IMR-90 (cell line): Measurements from ENCODE around the gene ALDOA. TPM values are rescaled to one million over a fixed set of nuclear protein-coding genes. Genes with fewer than 3 reads are reported as not detected.

ENCODE experiments used
- ATAC-seq: fragments of 200-7000 bp; cut with Tn5 transposase; 2 replicates; pipeline ENCODE4 v1.9.1; 2020; ENCODE audit warnings: low read depth, mild to moderate bottlenecking, moderate library complexity
- BruUV-seq: library from RNA; stranded (reverse); fragments of 400-500 nt; replicated peaks from 2 replicates; lab custom pipeline; 2021; lab: Mats Ljungman, UMichigan
- CTCF ChIA-PET: fragments of 300-600 bp; formaldehyde crosslinking; extraction: SDS; loops from one replicate; lab custom pipeline; 2021; ENCODE audit warnings: antibody characterized with exemption; lab: Yijun Ruan, JAX
- POLR2A ChIA-PET: fragments of 300-600 bp; sonication (Branson Sonifier 250); formaldehyde crosslinking; loops from one replicate; lab custom pipeline; 2022; ENCODE audit warnings: antibody characterized with exemption; ENCODE audit not compliant: unreplicated experiment; lab: Charles Lee
- DNase-seq: peaks from one replicate; pipeline ENCODE4 v3.0.0; 2013
- H2AFZ ChIP-seq: replicated peaks from 2 replicates; pipeline ENCODE3; 2013; ENCODE audit warnings: low read length, mild to moderate bottlenecking; ENCODE audit not compliant: poor library complexity
- H2AK5ac ChIP-seq: 2 replicates; pipeline ENCODE4 v1.6.1; 2013; ENCODE audit warnings: low read depth, low read length, inconsistent platforms
- H2AK9ac ChIP-seq: replicated peaks from 2 replicates; pipeline ENCODE3; 2013; ENCODE audit warnings: mild to moderate bottlenecking, low read depth, low read length, moderate library complexity; ENCODE audit not compliant: poor library complexity
- H2BK120ac ChIP-seq: 2 replicates; pipeline ENCODE4 v1.6.1; 2013; ENCODE audit warnings: low read depth, low read length, inconsistent platforms
- H2BK15ac ChIP-seq: 3 replicates; pipeline ENCODE4 v1.6.1; 2013; ENCODE audit warnings: low read depth, low read length, inconsistent platforms
- H2BK20ac ChIP-seq: 2 replicates; pipeline ENCODE4 v1.6.1; 2013; ENCODE audit warnings: low read depth, mild to moderate bottlenecking, inconsistent platforms, low read length, moderate library complexity
- H2BK5ac ChIP-seq: 2 replicates; pipeline ENCODE4 v1.6.1; 2013; ENCODE audit warnings: mild to moderate bottlenecking, low read depth, low read length, inconsistent platforms; ENCODE audit not compliant: poor library complexity, severe bottlenecking
- H3K14ac ChIP-seq: replicated peaks from 2 replicates; pipeline ENCODE4 v1.6.1; 2013; ENCODE audit warnings: low read depth, low read length, inconsistent platforms
- H3K18ac ChIP-seq: 2 replicates; pipeline ENCODE4 v1.6.1; 2013; ENCODE audit warnings: low read depth, low read length, control low read depth
- H3K23ac ChIP-seq: 2 replicates; pipeline ENCODE4 v1.6.1; 2013; ENCODE audit warnings: low read depth, low read length, inconsistent platforms
- H3K27ac ChIP-seq: 2 replicates; pipeline ENCODE4 v1.5.1; 2013; ENCODE audit warnings: mild to moderate bottlenecking, control low read depth, low read length; ENCODE audit not compliant: insufficient read depth
- H3K27me3 ChIP-seq: 2 replicates; pipeline ENCODE4 v1.6.1; 2013; ENCODE audit warnings: low read length; ENCODE audit not compliant: control insufficient read depth, insufficient read depth
- H3K36me3 ChIP-seq: 2 replicates; pipeline ENCODE4 v1.6.1; 2013; ENCODE audit warnings: low read length, mixed read lengths; ENCODE audit not compliant: control insufficient read depth, insufficient read depth
- H3K4ac ChIP-seq: 2 replicates; pipeline ENCODE4 v1.6.1; 2013; ENCODE audit warnings: low read depth, low read length, inconsistent platforms
- H3K4me1 ChIP-seq: 2 replicates; pipeline ENCODE4 v1.6.1; 2013; ENCODE audit warnings: low read length, mixed read lengths; ENCODE audit not compliant: control insufficient read depth, insufficient read depth
- H3K4me2 ChIP-seq: 2 replicates; pipeline ENCODE4 v1.6.1; 2013; ENCODE audit warnings: low read depth, mild to moderate bottlenecking, control low read depth, low read length, moderate library complexity
- H3K4me3 ChIP-seq: 2 replicates; pipeline ENCODE4 v1.5.1; 2013; ENCODE audit warnings: low read depth, mild to moderate bottlenecking, control low read depth, low read length, moderate library complexity; ENCODE audit not compliant: insufficient read depth
- H3K56ac ChIP-seq: 2 replicates; pipeline ENCODE4 v1.6.1; 2013; ENCODE audit warnings: low read length, inconsistent platforms; ENCODE audit not compliant: insufficient read depth; ENCODE audit errors: extremely low read depth
- H3K79me1 ChIP-seq, 2 experiments: 2 replicates each; pipeline ENCODE4 v1.6.1; 2013; ENCODE audit warnings: low read length in 2 of 2, inconsistent platforms in 1 of 2, low read depth in 1 of 2
- H3K9ac ChIP-seq: 2 replicates; pipeline ENCODE4 v1.6.1; 2013; ENCODE audit warnings: low read depth, low read length, control low read depth
- H3K9me1 ChIP-seq: 2 replicates; pipeline ENCODE4 v1.6.1; 2013; ENCODE audit warnings: low read length, inconsistent platforms; ENCODE audit not compliant: insufficient read depth
- H3K9me3 ChIP-seq: 2 replicates; pipeline ENCODE4 v1.6.1; 2013; ENCODE audit warnings: low read length; ENCODE audit not compliant: control insufficient read depth, insufficient read depth
- H4K20me1 ChIP-seq: 2 replicates; pipeline ENCODE4 v1.6.1; 2013; ENCODE audit warnings: low read length, inconsistent platforms; ENCODE audit not compliant: insufficient read depth
- H4K5ac ChIP-seq: 2 replicates; pipeline ENCODE4 v1.6.1; 2013; ENCODE audit warnings: mild to moderate bottlenecking, low read depth, low read length, control low read depth
- H4K8ac ChIP-seq, 2 experiments: 2 replicates each; pipeline ENCODE4 v1.6.1; 2013; ENCODE audit warnings: low read depth in 2 of 2, low read length in 2 of 2, control low read depth in 1 of 2, inconsistent platforms in 1 of 2
- H4K91ac ChIP-seq: 2 replicates; pipeline ENCODE4 v1.6.1; 2013; ENCODE audit warnings: low read depth, low read length, inconsistent platforms; ENCODE audit not compliant: insufficient read depth
- BHLHE40 ChIP-seq: fragments of 150-350 bp; IDR thresholded peaks from 2 replicates; pipeline ENCODE4 v1.6.1; 2016; ENCODE audit warnings: mild to moderate bottlenecking, low read depth, low read length
- CHD1 ChIP-seq: IDR thresholded peaks from 2 replicates; pipeline ENCODE4 v1.6.1; 2012; ENCODE audit warnings: low read depth, low read length, improper control_type of control experiment
- MXI1 ChIP-seq: IDR thresholded peaks from 2 replicates; pipeline ENCODE4 v1.6.1; 2012; ENCODE audit warnings: low read depth, mild to moderate bottlenecking, low read length, moderate library complexity, borderline replicate concordance
- WGBS, 2 experiments: methylation state at CpG; one replicate each; pipeline versions ENCODE4 v1.1.5 to v1.1.7; 2013; ENCODE audit warnings: missing lambda C conversion rate in 2 of 2; ENCODE audit not compliant: insufficient read length in 1 of 2; ENCODE audit errors: extremely low coverage in 2 of 2; 5-methylcytosine and 5-hydroxymethylcytosine counted together
- dilution Hi-C: fragments of 300-500 bp; cut with HindIII; formaldehyde crosslinking; loops from one replicate; pipeline ENCODE4 v1.14.3; 2018; ENCODE audit warnings: low sequenced_read_pairs; ENCODE audit not compliant: unreplicated experiment
- in situ Hi-C: fragments of 300-500 bp; cut with MboI; formaldehyde crosslinking; loops from 3 replicates; pipeline ENCODE4 v1.14.3; 2019; ENCODE audit warnings: low sequenced_read_pairs, inconsistent platforms, mixed read lengths
- intact Hi-C: fragments of 100-400 bp; cut with micrococcal nuclease; formaldehyde crosslinking; loops from 2 replicates; pipeline ENCODE4 v1.10.0; 2022
- polyA plus RNA-seq, 3 experiments: library from polyadenylated mRNA; depleted of rRNA; stranded (reverse); fragments of >200 nt; gene quantifications; 2 replicates each; pipeline ENCODE4 v1.2.3, GENCODE V29; 2012; ENCODE audit warnings: low replicate concordance in 1 of 3
- total RNA-seq: library from RNA; depleted of rRNA; stranded (reverse); fragments of >200 nt; gene quantifications from 2 replicates; pipeline ENCODE4 v1.2.3, GENCODE V29; 2012
- TF ChIP-seq, protein P1 (sequence below): fragments of 150-350 bp; IDR thresholded peaks from 2 replicates; pipeline ENCODE4 v1.6.1; 2016; ENCODE audit warnings: low read depth, mild to moderate bottlenecking, low read length, moderate library complexity, borderline replicate concordance
- TF ChIP-seq, protein P2 (sequence below): conservative IDR thresholded peaks from 2 replicates; pipeline ENCODE4 v1.5.1; 2012; ENCODE audit warnings: mild to moderate bottlenecking, low read depth, low read length, improper control_type of control experiment

ALDOA gene
- total and polyA plus RNA-seq, 2 of the 4 experiments (the other 2 are of a cell fraction), result 1,697 to 1,990 TPM

DNA sequence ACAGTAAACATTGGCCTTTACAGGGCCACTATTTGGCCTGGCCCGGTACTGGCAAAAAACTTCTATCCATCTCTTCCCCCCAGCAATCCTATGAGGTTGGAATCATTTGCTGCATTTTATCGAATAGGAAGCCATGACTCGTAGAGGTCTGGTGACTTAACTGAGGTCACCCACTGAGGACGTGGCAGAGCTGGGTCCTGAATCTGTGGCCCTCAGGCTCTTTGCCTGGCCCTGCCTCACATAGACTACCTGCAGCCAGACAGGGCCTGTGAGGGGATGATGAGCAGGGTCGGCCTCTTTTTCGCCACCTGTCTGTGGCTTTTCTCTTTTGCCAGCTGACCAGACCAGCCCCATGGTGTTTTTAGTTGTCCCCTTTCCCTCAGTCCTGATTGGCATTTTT is 12.1 kb downstream of the ALDOA start:
- Histone ChIP-seq H4K91ac (peak overlapping the region; percentile 55; the same call in 1 of the 2 replicates), H2BK120ac (no peak overlapping the region; the same call in 1 of the 2 replicates), H2AK5ac (peak overlapping the region; percentile 31; the same call in 1 of the 2 replicates), H3K56ac (no peak overlapping the region; the same call in 1 of the 2 replicates), H3K79me1 (peaks cover 34 to 55% of the 10 kb centered on the region in 2 experiments), H3K9me3 (no peaks in the 10 kb centered on the region), H2BK5ac (peak overlapping the region; percentile 22), H3K18ac (no peak overlapping the region), H3K4me1 (peaks cover 11% of the 10 kb centered on the region), H3K36me3 (peaks cover 45% of the 10 kb centered on the region), H3K9me1 (no peaks in the 10 kb centered on the region), H3K4me2 (peak overlapping the region; percentile 99), H2AK9ac (peak overlapping the region; percentile 66), H4K5ac (no peak overlapping the region; the same call in 1 of the 2 replicates), H3K23ac (peak overlapping the region; percentile 80; the same call in 1 of the 2 replicates), H3K4me3 (0 out of 2 replicates have a peak overlapping the region, but pooled peaks have one; percentile 17), H2BK15ac (no peak overlapping the region), H4K8ac (peak overlapping the region in 1 of 2 experiments; percentile 11; a peak in 1 of 4 replicates), H2BK20ac (no peak overlapping the region), H2AFZ (no peak overlapping the region), H3K14ac (0 out of 2 replicates have a peak overlapping the region, but pooled peaks have one; percentile 18), H3K9ac (peak overlapping the region; percentile 3), H3K4ac (peak overlapping the region; percentile 13; the same call in 1 of the 2 replicates), H4K20me1 (peaks cover 39% of the 10 kb centered on the region), H3K27me3 (no peaks in the 10 kb centered on the region), H3K27ac (peak overlapping the region; percentile 33)
- ATAC-seq, result no peak
- dilution Hi-C loops (no loop called here), in situ Hi-C loops (loop anchor here (10.0 kb wide), 1 partner anchor 327 kb away; the partner anchor contains the start of gene ZNF771), intact Hi-C loops (no loop called here)
- BruUV-seq, result no TSS peak
- ChIA-PET POLR2A (no interaction called here), CTCF (no interaction called here)
- WGBS, 2 experiments, result 52% methylated on average over 2 of the region's 6 CpGs; no CpG with 5 or more reads in 1 of the 2 experiments
- DNase-seq, result peak; percentile 73
- TF ChIP-seq, protein P1, sequence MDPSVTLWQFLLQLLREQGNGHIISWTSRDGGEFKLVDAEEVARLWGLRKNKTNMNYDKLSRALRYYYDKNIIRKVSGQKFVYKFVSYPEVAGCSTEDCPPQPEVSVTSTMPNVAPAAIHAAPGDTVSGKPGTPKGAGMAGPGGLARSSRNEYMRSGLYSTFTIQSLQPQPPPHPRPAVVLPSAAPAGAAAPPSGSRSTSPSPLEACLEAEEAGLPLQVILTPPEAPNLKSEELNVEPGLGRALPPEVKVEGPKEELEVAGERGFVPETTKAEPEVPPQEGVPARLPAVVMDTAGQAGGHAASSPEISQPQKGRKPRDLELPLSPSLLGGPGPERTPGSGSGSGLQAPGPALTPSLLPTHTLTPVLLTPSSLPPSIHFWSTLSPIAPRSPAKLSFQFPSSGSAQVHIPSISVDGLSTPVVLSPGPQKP, result no peak
- TF ChIP-seq CHD1 (no peak), BHLHE40 (peak; percentile 22; the same call in 1 of the 2 replicates), MXI1 (no peak)
- TF ChIP-seq, protein P2, sequence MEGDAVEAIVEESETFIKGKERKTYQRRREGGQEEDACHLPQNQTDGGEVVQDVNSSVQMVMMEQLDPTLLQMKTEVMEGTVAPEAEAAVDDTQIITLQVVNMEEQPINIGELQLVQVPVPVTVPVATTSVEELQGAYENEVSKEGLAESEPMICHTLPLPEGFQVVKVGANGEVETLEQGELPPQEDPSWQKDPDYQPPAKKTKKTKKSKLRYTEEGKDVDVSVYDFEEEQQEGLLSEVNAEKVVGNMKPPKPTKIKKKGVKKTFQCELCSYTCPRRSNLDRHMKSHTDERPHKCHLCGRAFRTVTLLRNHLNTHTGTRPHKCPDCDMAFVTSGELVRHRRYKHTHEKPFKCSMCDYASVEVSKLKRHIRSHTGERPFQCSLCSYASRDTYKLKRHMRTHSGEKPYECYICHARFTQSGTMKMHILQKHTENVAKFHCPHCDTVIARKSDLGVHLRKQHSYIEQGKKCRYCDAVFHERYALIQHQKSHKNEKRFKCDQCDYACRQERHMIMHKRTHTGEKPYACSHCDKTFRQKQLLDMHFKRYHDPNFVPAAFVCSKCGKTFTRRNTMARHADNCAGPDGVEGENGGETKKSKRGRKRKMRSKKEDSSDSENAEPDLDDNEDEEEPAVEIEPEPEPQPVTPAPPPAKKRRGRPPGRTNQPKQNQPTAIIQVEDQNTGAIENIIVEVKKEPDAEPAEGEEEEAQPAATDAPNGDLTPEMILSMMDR, result no peak
